ENCODE data around the gene TRPC3.

- TF ChIP-seq CTCF (IDR thresholded peaks at IDR 0.05) (no peak), ZFX (IDR thresholded peaks at IDR 0.05; ENCODE audit: borderline replicate concordance) (no peak)
These were observed at the start of gene TRPC3 for GRCh38 chr4:121951521-121952110.
